HEK293T (cell line): ENCODE data around the gene JMJD4.

Experiments
- CTCF ChIA-PET: fragments of 350-600 bp; formaldehyde crosslinking; extraction: SDS; loops from one replicate; lab custom pipeline; 2021; ENCODE audit warnings: antibody characterized with exemption, inconsistent platforms; lab: Yijun Ruan, JAX
- POLR2A ChIA-PET: fragments of 350-600 bp; formaldehyde crosslinking; extraction: SDS; loops from one replicate; lab custom pipeline; 2020; ENCODE audit warnings: antibody characterized with exemption, inconsistent platforms; lab: Yijun Ruan, JAX
- DNase-seq: peaks from one replicate; pipeline ENCODE4 v3.0.0; 2012; ENCODE audit warnings: mixed read lengths; ENCODE audit errors: extremely low spot score
- ARNT ChIP-seq: fragments of 450-650 bp; IDR thresholded peaks from 2 replicates; pipeline ENCODE4 v1.6.1; 2017; ENCODE audit warnings: mild to moderate bottlenecking
- BHLHE40 ChIP-seq: fragments of 450-650 bp; IDR thresholded peaks from 2 replicates; pipeline ENCODE4 v1.6.1; 2016; ENCODE audit warnings: mild to moderate bottlenecking, moderate library complexity, borderline replicate concordance
- CTBP1 ChIP-seq: fragments of 450-650 bp; IDR thresholded peaks from 2 replicates; pipeline ENCODE4 v1.6.1; 2016; ENCODE audit warnings: borderline replicate concordance
- ELF4 ChIP-seq: fragments of 450-650 bp; IDR thresholded peaks from 2 replicates; pipeline ENCODE4 v1.6.1; 2017; ENCODE audit warnings: antibody characterized with exemption
- FOXA1 ChIP-seq: fragments of 450-650 bp; IDR thresholded peaks from 2 replicates; pipeline ENCODE4 v1.6.1; 2016; ENCODE audit warnings: mild to moderate bottlenecking
- FOXK2 ChIP-seq: fragments of 450-650 bp; IDR thresholded peaks from 2 replicates; pipeline ENCODE4 v1.6.1; 2016; ENCODE audit warnings: mild to moderate bottlenecking
- FOXM1 ChIP-seq: fragments of 450-650 bp; IDR thresholded peaks from 2 replicates; pipeline ENCODE4 v1.6.1; 2017; ENCODE audit warnings: mild to moderate bottlenecking, borderline replicate concordance
- HDGF ChIP-seq: fragments of 450-650 bp; IDR thresholded peaks from 2 replicates; pipeline ENCODE4 v1.6.1; 2017; ENCODE audit warnings: antibody characterized with exemption, borderline replicate concordance
- L3MBTL2 ChIP-seq: fragments of 450-650 bp; conservative IDR thresholded peaks from 2 replicates; pipeline ENCODE4 v1.6.1; 2016; ENCODE audit warnings: mild to moderate bottlenecking
- LEF1 ChIP-seq: fragments of 450-650 bp; IDR thresholded peaks from 2 replicates; pipeline ENCODE4 v1.6.1; 2017; ENCODE audit warnings: mild to moderate bottlenecking, borderline replicate concordance
- NFRKB ChIP-seq: fragments of 450-650 bp; IDR thresholded peaks from 2 replicates; pipeline ENCODE4 v1.6.1; 2016; ENCODE audit warnings: mild to moderate bottlenecking, moderate library complexity
- PKNOX1 ChIP-seq: fragments of 450-650 bp; IDR thresholded peaks from 2 replicates; pipeline ENCODE4 v1.6.1; 2016
- SP1 ChIP-seq: fragments of 450-650 bp; IDR thresholded peaks from 2 replicates; pipeline ENCODE4 v1.6.1; 2017
- SUZ12 ChIP-seq: fragments of 450-650 bp; IDR thresholded peaks from 2 replicates; pipeline ENCODE4 v1.6.1; 2016; ENCODE audit warnings: mild to moderate bottlenecking
- TARDBP ChIP-seq: fragments of 450-650 bp; IDR thresholded peaks from 2 replicates; pipeline ENCODE4 v1.6.1; 2016
- ZNF384 ChIP-seq: fragments of 450-650 bp; IDR thresholded peaks from 2 replicates; pipeline ENCODE4 v1.6.1; 2016

JMJD4 gene

GRCh38 chr1:227779021-227779441, 43.9 kb upstream of the JMJD4 start:
- TF ChIP-seq BHLHE40 (no peak), TARDBP (no peak), NFRKB (no peak), L3MBTL2 (no peak), FOXK2 (no peak), PKNOX1 (no peak), FOXM1 (no peak), SUZ12 (no peak), HDGF (no peak), FOXA1 (no peak), SP1 (no peak), ELF4 (no peak), LEF1 (no peak), ARNT (no peak), CTBP1 (no peak), ZNF384 (no peak)
- POLR2A ChIA-PET: no interaction called here
- no peak for DNase-seq
- CTCF ChIA-PET: no interaction called here

GRCh38 chr1:227778401-227778947, 43.4 kb upstream of the JMJD4 start:
- ChIA-PET POLR2A (no interaction called here), CTCF (no interaction called here)
- TF ChIP-seq L3MBTL2 (no peak), FOXM1 (no peak), BHLHE40 (no peak), NFRKB (no peak), CTBP1 (no peak), ELF4 (no peak), FOXA1 (no peak), PKNOX1 (no peak), LEF1 (no peak), ZNF384 (no peak), SP1 (no peak), HDGF (no peak), ARNT (no peak), SUZ12 (no peak), TARDBP (no peak), FOXK2 (no peak)
- DNase-seq: no peak

GRCh38 chr1:227777646-227778045, 42.5 kb upstream of the JMJD4 start:
- DNase-seq: no peak
- POLR2A ChIA-PET: no interaction called here
- CTCF ChIA-PET: no interaction called here
- TF ChIP-seq LEF1: no peak

- ChIA-PET POLR2A (no interaction called here), CTCF (no interaction called here)
- no peak for TF ChIP-seq ZNF384
- TF ChIP-seq ARNT: no peak
- no peak for TF ChIP-seq HDGF
- TF ChIP-seq ELF4: no peak
- no peak for TF ChIP-seq SUZ12
- TF ChIP-seq CTBP1: no peak
- TF ChIP-seq LEF1: no peak
- TF ChIP-seq FOXK2: no peak
- TF ChIP-seq FOXM1: no peak
- no peak for TF ChIP-seq SP1
- no peak for TF ChIP-seq L3MBTL2
- TF ChIP-seq NFRKB: no peak
- no peak for TF ChIP-seq PKNOX1
- TF ChIP-seq TARDBP: no peak
- DNase-seq: no peak
These were observed 42.1 kb upstream of the JMJD4 start for GRCh38 chr1:227777156-227777555.

- DNase-seq: no peak
- ChIA-PET CTCF (no interaction called here), POLR2A (no interaction called here)
- TF ChIP-seq FOXK2 (no peak), CTBP1 (no peak), ELF4 (no peak), FOXA1 (no peak), LEF1 (no peak), ARNT (no peak), TARDBP (no peak), SP1 (no peak), HDGF (no peak), FOXM1 (no peak), PKNOX1 (no peak), BHLHE40 (no peak)
These were observed 41.2 kb upstream of the JMJD4 start for GRCh38 chr1:227776331-227776771.

- DNase-seq: no peak
- TF ChIP-seq FOXA1 (no peak), BHLHE40 (no peak), NFRKB (no peak), SUZ12 (no peak), PKNOX1 (no peak), FOXK2 (no peak), FOXM1 (no peak), ELF4 (no peak), ZNF384 (no peak), L3MBTL2 (no peak)
- CTCF ChIA-PET: no interaction called here
- POLR2A ChIA-PET: no interaction called here
These were observed 40.7 kb upstream of the JMJD4 start for GRCh38 chr1:227775841-227776240.
